Measurements from ENCODE around the gene RNF123.

RNF123 gene

DNA sequence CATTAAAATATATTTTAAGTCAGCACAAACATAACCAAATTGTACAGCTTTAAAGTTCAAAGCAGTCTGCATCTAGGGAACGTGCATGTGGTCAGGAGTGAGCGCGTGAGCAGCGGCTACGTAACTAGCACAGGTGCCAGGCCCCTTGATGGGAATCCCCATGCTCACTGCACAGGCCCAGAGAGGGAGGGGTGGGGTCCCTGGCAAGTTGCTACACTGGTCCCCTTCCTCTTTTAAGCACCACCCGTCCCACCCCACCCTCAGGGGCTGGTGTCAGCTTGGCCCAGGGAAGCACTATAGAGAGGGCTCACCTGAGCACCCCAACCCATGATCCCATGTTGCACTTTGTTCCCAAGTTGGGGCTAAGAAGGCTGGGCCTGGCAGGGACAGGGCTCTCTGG lies 35.2 kb downstream of the RNF123 start:
- no peaks in the 10 kb centered on the region for H3K27me3 ChIP-seq
- no peaks in the 10 kb centered on the region for H3K4me1 ChIP-seq
- no peaks in the 10 kb centered on the region; the same call in none of the 2 replicates for H3K36me3 ChIP-seq
- TF ChIP-seq, protein P1, sequence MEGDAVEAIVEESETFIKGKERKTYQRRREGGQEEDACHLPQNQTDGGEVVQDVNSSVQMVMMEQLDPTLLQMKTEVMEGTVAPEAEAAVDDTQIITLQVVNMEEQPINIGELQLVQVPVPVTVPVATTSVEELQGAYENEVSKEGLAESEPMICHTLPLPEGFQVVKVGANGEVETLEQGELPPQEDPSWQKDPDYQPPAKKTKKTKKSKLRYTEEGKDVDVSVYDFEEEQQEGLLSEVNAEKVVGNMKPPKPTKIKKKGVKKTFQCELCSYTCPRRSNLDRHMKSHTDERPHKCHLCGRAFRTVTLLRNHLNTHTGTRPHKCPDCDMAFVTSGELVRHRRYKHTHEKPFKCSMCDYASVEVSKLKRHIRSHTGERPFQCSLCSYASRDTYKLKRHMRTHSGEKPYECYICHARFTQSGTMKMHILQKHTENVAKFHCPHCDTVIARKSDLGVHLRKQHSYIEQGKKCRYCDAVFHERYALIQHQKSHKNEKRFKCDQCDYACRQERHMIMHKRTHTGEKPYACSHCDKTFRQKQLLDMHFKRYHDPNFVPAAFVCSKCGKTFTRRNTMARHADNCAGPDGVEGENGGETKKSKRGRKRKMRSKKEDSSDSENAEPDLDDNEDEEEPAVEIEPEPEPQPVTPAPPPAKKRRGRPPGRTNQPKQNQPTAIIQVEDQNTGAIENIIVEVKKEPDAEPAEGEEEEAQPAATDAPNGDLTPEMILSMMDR (IDR thresholded peaks at IDR 0.05; ENCODE audit: low read depth, low read length) = no peak
- H3K9me3 ChIP-seq = no peaks in the 10 kb centered on the region
- no peak for DNase-seq
- peak overlapping the region; percentile 60 for H3K4me3 ChIP-seq (ENCODE audit: low read depth, low read length)

GRCh38 chr3:49725906-49726681 lies 36.7 kb downstream of the RNF123 start:
- Histone ChIP-seq H3K36me3 (no peaks in the 10 kb centered on the region; the same call in none of the 2 replicates), H3K9me3 (no peaks in the 10 kb centered on the region), H3K4me3 (ENCODE audit: low read depth, low read length) (no peak overlapping the region), H3K27me3 (no peaks in the 10 kb centered on the region), H3K4me1 (no peaks in the 10 kb centered on the region)
- TF ChIP-seq, protein P1 (IDR thresholded peaks at IDR 0.05; ENCODE audit: low read depth, low read length) = no peak
- no peak for DNase-seq

DNA sequence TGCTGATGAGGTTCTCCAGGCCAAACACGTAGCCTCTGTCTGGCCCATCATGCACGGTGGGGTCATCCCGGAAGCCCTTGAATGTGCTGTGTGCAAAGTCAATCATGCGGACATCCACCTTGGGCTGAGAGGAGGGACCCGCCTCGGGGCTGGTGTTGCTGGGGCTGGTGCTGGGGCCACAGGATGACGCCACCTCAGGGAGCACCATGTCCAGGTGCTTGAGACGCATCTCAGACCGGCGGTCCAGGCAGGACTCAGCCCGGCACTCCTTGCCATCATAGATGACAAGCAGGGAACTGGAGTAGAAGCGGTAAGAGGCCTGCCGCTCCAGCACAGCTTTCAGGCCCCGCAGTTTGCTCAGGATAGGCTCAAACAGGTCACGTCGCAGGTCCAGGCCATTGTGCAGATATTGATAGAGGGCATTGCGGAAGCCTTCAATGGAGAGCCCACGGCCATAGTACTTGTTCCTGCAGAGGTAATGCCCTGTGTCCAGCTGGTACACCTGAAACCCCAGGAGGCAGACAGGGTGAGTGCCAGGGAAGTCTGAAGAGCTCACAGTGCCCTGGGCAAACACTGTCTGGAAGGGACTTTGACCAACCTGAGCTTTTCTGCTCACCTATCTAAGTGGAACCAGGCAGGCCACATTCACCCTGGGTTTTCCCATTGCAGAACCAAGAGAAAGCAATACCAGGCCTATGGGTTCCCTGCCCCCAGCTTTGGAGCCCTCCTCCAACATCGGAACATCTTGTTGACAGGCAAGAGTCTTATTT lies 38.0 kb downstream of the RNF123 start:
- no peak for DNase-seq
- Histone ChIP-seq H3K27me3 (no peaks in the 10 kb centered on the region), H3K4me3 (ENCODE audit: low read depth, low read length) (no peak overlapping the region), H3K9me3 (no peaks in the 10 kb centered on the region), H3K36me3 (no peaks in the 10 kb centered on the region; the same call in none of the 2 replicates), H3K4me1 (no peaks in the 10 kb centered on the region)
- TF ChIP-seq, protein P1 (IDR thresholded peaks at IDR 0.05; ENCODE audit: low read depth, low read length) = no peak

DNA sequence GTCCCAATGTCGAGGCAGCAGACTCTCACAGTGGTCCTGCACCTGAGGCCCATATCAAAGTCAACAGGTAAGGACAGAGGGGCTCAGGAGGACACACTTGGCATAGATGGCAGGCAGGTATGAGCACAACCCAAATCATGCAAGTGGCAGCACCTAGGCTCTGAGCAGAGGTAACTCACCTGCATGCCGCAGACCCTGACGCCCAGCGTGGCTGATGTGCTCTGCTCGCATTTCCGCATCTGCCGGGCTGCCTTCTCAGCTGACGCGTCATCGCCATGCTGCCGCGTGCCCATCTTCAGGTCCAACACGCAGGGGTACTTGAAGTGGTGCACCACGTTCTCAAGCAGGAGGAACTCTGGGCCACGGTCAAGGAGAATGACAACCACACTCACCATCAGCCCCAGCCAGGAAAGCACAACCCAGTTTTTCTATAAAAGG lies 38.6 kb downstream of the RNF123 start:
- Histone ChIP-seq H3K36me3 (no peaks in the 10 kb centered on the region; the same call in 1 of the 2 replicates), H3K4me3 (ENCODE audit: low read depth, low read length) (no peak overlapping the region), H3K27me3 (no peaks in the 10 kb centered on the region), H3K4me1 (no peaks in the 10 kb centered on the region), H3K9me3 (no peaks in the 10 kb centered on the region)
- TF ChIP-seq, protein P1 (IDR thresholded peaks at IDR 0.05; ENCODE audit: low read depth, low read length) = no peak
- no peak for DNase-seq

- no peaks in the 10 kb centered on the region for H3K9me3 ChIP-seq
- no peaks in the 10 kb centered on the region for H3K4me1 ChIP-seq
- peaks cover 3% of the 10 kb centered on the region for H3K36me3 ChIP-seq
- H3K27me3 ChIP-seq = no peaks in the 10 kb centered on the region
- TF ChIP-seq, protein P1 (IDR thresholded peaks at IDR 0.05; ENCODE audit: low read depth, low read length) = no peak
- DNase-seq = no peak
- H3K4me3 ChIP-seq (ENCODE audit: low read depth, low read length) = no peak overlapping the region
These were observed 40.7 kb downstream of the RNF123 start for GRCh38 chr3:49729966-49730609.

Data from BE2C (cell line).